ENCODE results near the gene AP3S2. TPM values are rescaled to one million over a fixed set of nuclear protein-coding genes. Genes with fewer than 3 reads are reported as not detected.

Gene AP3S2
- polyA plus RNA-seq, 3 donors: 30.8 to 41.2 (median 32.4) TPM

- H3K9ac ChIP-seq (ENCODE audit: insufficient read depth, low read length, poor library complexity, severe bottlenecking): no peak overlapping the region
- H3K4me2 ChIP-seq (replicated peaks; ENCODE audit: extremely low read depth, low read length, poor library complexity, severe bottlenecking): no peak overlapping the region
- H3K36me3 Mint-ChIP-seq: peaks cover 49 to 57% of the 10 kb centered on the region in 2 donors
- H3K27ac ChIP-seq (ENCODE audit: low read depth in 1 of 2, low read length in 2 of 2): peak overlapping the region in 1 of 2 donors; percentile 2
- DNase-seq: peak in 2 of 3 donors; percentile 25 to 42
- peaks cover 12 to 43% of the 10 kb centered on the region in 2 donors for H3K36me3 ChIP-seq (replicated peaks in 1 of 2; ENCODE audit: control insufficient read depth in 1 of 2, insufficient read depth in 2 of 2, low read length in 2 of 2)
- H3K9me3 Mint-ChIP-seq: peaks cover 0 to 3% (median 0%) of the 10 kb centered on the region in 7 donors
- no peak for TF ChIP-seq CTCF (IDR thresholded peaks at IDR 0.05)
- no peaks in the 10 kb centered on the region for H3K79me2 ChIP-seq (ENCODE audit: insufficient read depth, low read length)
- no peaks in the 10 kb centered on the region for H3K27me3 ChIP-seq (ENCODE audit: control insufficient read depth in 2 of 2, insufficient read depth in 2 of 2, low read length in 2 of 2)
- intact Hi-C loops (cut with micrococcal nuclease): loop anchor here in 1 of 2 donors (5.0 to 10.0 kb wide), 3 partner anchors 105 to 188 kb away; partner anchors contain the start of gene ZNF710
- H3K4me3 ChIP-seq (replicated peaks in 1 of 3; ENCODE audit: low read depth in 2 of 3, low read length in 3 of 3): no peak overlapping the region
- H3K4me1 Mint-ChIP-seq: peaks cover 33% of the 10 kb centered on the region
- H3K4me3 Mint-ChIP-seq: peak overlapping the region in 1 of 2 donors; percentile 28
- H3K27me3 Mint-ChIP-seq (ENCODE audit: low read depth in 3 of 3): peaks cover 0 to 7% (median 0%) of the 10 kb centered on the region in 3 donors
- H3K27ac Mint-ChIP-seq: peak overlapping the region in 5 of 7 donors; percentile 1 to 75 (median 35)
- 55% methylated on average over 12 of the region's 12 CpGs for WGBS (ENCODE audit: insufficient coverage)
- no peaks in the 10 kb centered on the region for H3K9me3 ChIP-seq (replicated peaks in 1 of 2; ENCODE audit: control insufficient read depth in 1 of 2, insufficient read depth in 1 of 2, low read length in 2 of 2)
- peaks cover 22 to 29% of the 10 kb centered on the region in 2 donors for H3K4me1 ChIP-seq (ENCODE audit: control insufficient read depth in 1 of 2, insufficient read depth in 2 of 2, low read length in 2 of 2)
- H2AFZ ChIP-seq (ENCODE audit: insufficient read depth, low read depth, low read length, poor library complexity, severe bottlenecking): no peak overlapping the region
- no peaks in the 10 kb centered on the region for H4K20me1 ChIP-seq (ENCODE audit: insufficient read depth, low read length)
These were observed 5.6 kb upstream of the AP3S2 start for GRCh38 chr15:89899295-89899945.

- peaks cover 7 to 37% of the 10 kb centered on the region in 2 donors for H3K36me3 ChIP-seq (replicated peaks in 1 of 2; ENCODE audit: control insufficient read depth in 1 of 2, insufficient read depth in 2 of 2, low read length in 2 of 2)
These were observed 5.0 kb upstream of the AP3S2 start for GRCh38 chr15:89898614-89899294.

More at GRCh38 chr15:89898614-89899294, 5.0 kb upstream of the AP3S2 start:
- Histone ChIP-seq H3K4me3 (replicated peaks in 1 of 3; ENCODE audit: low read depth in 2 of 3, low read length in 3 of 3) (no peak overlapping the region), H3K79me2 (ENCODE audit: insufficient read depth, low read length) (peaks cover under 1% of the 10 kb centered on the region), H4K20me1 (ENCODE audit: insufficient read depth, low read length) (no peaks in the 10 kb centered on the region), H3K27ac (ENCODE audit: low read depth in 1 of 2, low read length in 2 of 2) (peak overlapping the region in 1 of 2 donors; percentile 2), H3K27me3 (ENCODE audit: control insufficient read depth in 2 of 2, insufficient read depth in 2 of 2, low read length in 2 of 2) (no peaks in the 10 kb centered on the region), H2AFZ (ENCODE audit: insufficient read depth, low read depth, low read length, poor library complexity, severe bottlenecking) (no peak overlapping the region), H3K9ac (ENCODE audit: insufficient read depth, low read length, poor library complexity, severe bottlenecking) (no peak overlapping the region), H3K9me3 (replicated peaks in 1 of 2; ENCODE audit: control insufficient read depth in 1 of 2, insufficient read depth in 1 of 2, low read length in 2 of 2) (no peaks in the 10 kb centered on the region), H3K4me2 (replicated peaks; ENCODE audit: extremely low read depth, low read length, poor library complexity, severe bottlenecking) (no peak overlapping the region), H3K4me1 (ENCODE audit: control insufficient read depth in 1 of 2, insufficient read depth in 2 of 2, low read length in 2 of 2) (peaks cover 25 to 34% of the 10 kb centered on the region in 2 donors)
- peak; percentile 22 for TF ChIP-seq CTCF (IDR thresholded peaks at IDR 0.05)
- Mint-ChIP-seq H3K36me3 (peaks cover 43 to 52% of the 10 kb centered on the region in 2 donors), H3K27me3 (ENCODE audit: low read depth in 3 of 3) (peaks cover 0 to 7% (median 0%) of the 10 kb centered on the region in 3 donors), H3K4me3 (peak overlapping the region in 1 of 2 donors; percentile 28), H3K9me3 (peaks cover 0 to 3% (median 0%) of the 10 kb centered on the region in 7 donors), H3K4me1 (peaks cover 34% of the 10 kb centered on the region), H3K27ac (peak overlapping the region in 4 of 7 donors; percentile 26 to 75 (median 58))
- DNase-seq: peak in 1 of 3 donors; percentile 19
- WGBS (ENCODE audit: insufficient coverage): no CpG with 5 or more reads among the region's 7 CpGs
- intact Hi-C loops (cut with micrococcal nuclease): loop anchor here in 1 of 2 donors (5.0 to 10.0 kb wide), 3 partner anchors 106 to 189 kb away; partner anchors contain the start of gene ZNF710
